ENCODE results near the gene KIFC1. TPM values are rescaled to one million over a fixed set of nuclear protein-coding genes. Genes with fewer than 3 reads are reported as not detected.

The KIFC1 gene
- total RNA-seq, 1 experiment from 2014 or later = 45.5 TPM

DNA sequence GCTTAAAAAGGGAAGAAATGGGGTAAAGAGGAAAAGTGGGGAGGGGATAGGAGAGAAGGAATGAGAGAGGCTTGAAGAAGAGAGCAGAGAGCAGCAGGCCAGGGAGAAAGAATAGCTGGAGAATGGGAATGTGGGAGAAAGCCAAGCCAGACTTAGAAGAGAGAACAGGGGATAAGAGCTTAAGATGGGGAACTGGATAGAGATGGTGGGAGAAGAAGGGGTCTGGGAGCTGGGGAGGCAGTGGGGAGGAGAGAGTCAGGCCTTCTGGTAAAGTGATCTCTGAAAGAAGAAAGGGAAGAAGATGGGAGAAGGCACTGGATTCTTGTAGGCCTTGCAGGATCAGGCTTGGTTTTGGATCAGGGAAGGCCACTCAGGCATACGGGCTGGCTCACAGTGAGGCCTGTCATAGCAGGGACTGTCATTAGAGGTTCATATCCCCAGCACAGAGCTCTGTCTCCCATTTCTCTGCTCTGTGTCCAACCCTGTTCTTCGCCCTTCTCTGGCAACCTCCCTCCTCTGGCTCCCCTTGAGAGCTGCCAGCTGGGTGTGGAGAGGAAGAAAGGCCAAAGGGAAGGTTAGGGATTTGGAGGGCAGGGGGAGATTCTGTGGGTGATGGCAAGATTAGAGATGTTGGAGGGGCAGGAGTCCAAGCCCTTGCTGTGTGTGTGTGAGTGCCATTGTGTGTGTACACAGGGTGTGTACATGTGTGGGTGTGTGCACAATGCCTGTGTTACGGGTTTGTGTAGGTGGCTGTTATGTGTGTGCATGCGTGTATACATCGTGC lies 37.5 kb downstream of the KIFC1 start:
- Histone ChIP-seq H3K27me3 (no peaks in the 10 kb centered on the region), H3K9me3 (no peaks in the 10 kb centered on the region), H3K4me3 (no peak overlapping the region), H3K36me3 (no peaks in the 10 kb centered on the region)
- no peak for DNase-seq

DNA sequence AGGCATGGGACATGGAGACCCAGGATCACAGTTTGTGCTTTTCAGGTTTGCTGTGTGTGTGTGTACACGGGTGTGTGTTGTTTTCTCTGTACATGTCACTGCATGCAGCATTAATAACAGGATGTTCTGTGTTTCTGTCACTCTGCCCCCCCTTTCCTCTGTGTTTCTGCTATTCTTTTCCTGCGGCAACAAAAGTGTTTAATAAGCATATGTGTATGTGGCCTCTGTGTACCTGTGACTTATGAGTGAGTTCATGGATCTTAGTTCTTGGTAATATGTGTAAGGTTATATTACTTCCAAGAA lies 38.1 kb downstream of the KIFC1 start:
- Histone ChIP-seq H3K4me3 (no peak overlapping the region), H3K27me3 (no peaks in the 10 kb centered on the region), H3K9me3 (no peaks in the 10 kb centered on the region), H3K36me3 (no peaks in the 10 kb centered on the region)
- no peak for DNase-seq

GRCh38 chr6:33430334-33430733 lies 38.7 kb downstream of the KIFC1 start:
- Histone ChIP-seq H3K4me3 (no peak overlapping the region), H3K36me3 (no peaks in the 10 kb centered on the region), H3K27me3 (no peaks in the 10 kb centered on the region), H3K9me3 (no peaks in the 10 kb centered on the region)
- DNase-seq = no peak

DNA sequence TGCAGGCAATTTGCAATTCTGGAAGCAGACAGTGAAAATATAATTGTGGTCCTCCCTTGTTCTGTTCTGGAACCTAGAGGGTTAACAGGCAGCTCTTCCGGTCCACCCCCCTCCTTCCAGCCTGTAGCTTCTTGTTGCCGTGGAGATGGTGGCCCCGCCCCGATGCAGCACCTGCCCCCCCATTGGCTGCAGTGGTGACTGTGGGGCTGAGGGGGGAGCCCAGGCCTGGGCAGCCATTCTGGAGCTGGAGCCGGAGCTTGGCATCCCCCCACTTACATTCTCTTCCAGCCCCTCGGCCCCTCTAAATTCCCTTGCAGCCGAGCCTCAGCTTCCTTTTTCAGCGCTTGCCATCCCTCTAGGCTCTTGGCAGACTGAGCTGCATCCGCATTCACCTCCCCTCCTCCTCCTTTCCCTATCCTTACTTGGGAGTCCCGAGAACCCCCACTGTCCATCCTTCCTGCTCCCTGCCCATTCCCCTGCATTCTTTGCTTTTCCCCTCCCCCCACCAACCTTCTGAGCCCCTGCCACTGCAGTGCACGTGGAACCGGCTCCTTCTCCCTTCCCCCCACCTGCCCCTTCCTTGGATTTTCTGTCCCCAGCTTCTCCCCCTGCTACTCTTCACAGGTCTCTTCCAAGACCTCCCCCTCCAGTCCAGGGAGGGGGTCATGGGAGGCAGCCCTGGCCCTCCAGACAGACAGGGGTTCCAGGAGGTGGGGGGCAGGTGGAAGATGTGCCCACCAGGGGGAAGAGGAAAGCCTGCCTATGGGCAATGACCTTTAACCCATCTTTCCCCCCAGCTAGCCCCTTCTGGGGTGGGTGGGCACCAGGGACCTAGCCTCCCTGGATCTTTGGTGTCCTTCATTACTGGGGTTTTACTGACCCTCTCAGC lies 39.6 kb downstream of the KIFC1 start:
- Histone ChIP-seq H3K27me3 (no peaks in the 10 kb centered on the region), H3K4me3 (no peak overlapping the region), H3K36me3 (no peaks in the 10 kb centered on the region), H3K9me3 (no peaks in the 10 kb centered on the region)
- no peak for DNase-seq

DNA sequence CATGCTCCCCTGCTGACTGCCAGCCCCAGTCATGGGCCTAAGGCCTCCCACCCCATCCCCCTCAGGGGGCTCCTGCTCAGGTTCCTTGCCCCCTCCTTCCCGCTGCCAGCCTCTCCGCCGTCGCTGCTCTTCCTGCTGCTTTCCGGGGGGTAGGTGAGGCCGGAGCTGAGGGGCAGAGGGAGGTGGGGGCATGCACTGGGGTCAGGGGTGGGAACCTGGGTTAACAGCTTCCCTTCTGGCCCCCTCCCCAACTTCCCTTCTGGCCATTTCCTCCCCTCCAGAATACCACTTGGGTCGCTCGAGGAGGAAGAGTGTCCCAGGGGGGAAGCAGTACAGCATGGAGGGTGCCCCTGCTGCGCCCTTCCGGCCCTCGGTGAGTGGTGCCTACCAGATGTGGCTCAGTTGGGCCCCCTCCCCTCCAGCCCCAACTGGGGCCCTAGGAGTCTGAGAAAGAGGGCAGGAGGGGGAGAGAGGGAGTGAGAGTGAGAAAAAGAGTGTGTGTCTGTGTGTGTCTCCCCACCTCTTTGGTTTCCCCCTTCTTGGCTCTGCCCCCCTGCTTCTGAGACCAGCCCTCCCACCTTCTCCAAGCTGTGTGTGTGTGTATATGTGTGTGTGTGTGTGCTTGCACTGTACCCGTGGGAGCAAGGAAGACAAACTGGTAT lies 40.4 kb downstream of the KIFC1 start:
- no peak for DNase-seq
- H3K9me3 ChIP-seq = no peaks in the 10 kb centered on the region
- H3K27me3 ChIP-seq = no peaks in the 10 kb centered on the region

GRCh38 chr6:33432546-33432945 lies 40.9 kb downstream of the KIFC1 start:
- DNase-seq = no peak
- Histone ChIP-seq H3K4me3 (no peak overlapping the region), H3K9me3 (no peaks in the 10 kb centered on the region)

More for the DNA sequence above, 40.4 kb downstream of the KIFC1 start:
- no peak overlapping the region for H3K4me3 ChIP-seq
- H3K36me3 ChIP-seq = no peaks in the 10 kb centered on the region

DNA sequence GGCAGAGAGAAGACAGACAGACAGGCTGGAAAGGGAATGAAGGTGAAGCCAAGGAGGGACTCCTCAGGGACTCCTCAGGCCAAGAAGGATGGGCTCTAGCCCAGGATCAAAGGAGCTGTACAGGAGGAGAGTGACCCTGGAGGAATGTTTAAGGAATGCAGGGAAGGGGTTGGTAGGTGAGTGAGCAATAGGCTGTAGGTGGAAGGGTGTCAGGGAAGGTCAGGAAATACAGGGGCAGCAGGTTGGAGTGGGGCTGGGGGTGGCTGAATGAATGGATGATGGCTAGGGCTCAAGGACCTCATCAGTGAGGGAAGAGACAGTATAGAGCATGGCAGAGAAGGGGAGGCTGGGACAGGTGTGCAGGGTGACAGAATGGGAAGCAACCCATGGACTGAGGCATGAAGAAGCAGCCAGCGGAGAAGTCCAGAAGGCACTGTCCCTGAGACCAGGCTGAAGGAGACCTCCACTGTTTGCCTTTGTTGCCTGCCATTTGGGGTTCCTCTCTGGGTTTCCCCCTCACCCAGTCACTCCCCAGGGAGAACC lies 41.4 kb downstream of the KIFC1 start:
- H3K36me3 ChIP-seq = no peaks in the 10 kb centered on the region
- no peak overlapping the region for H3K4me3 ChIP-seq
- no peaks in the 10 kb centered on the region for H3K27me3 ChIP-seq
- no peaks in the 10 kb centered on the region for H3K9me3 ChIP-seq
- no peak for DNase-seq

More at GRCh38 chr6:33432546-33432945, 40.9 kb downstream of the KIFC1 start:
- Histone ChIP-seq H3K27me3 (no peaks in the 10 kb centered on the region), H3K36me3 (no peaks in the 10 kb centered on the region)

- Histone ChIP-seq H3K9me3 (no peaks in the 10 kb centered on the region), H3K4me3 (no peak overlapping the region)
- DNase-seq = no peak
These were observed 42.0 kb downstream of the KIFC1 start for GRCh38 chr6:33433544-33434191.

GRCh38 chr6:33434961-33435360 lies 43.3 kb downstream of the KIFC1 start:
- Histone ChIP-seq H3K4me3 (no peak overlapping the region), H3K9me3 (no peaks in the 10 kb centered on the region), H3K36me3 (no peaks in the 10 kb centered on the region), H3K27me3 (no peaks in the 10 kb centered on the region)
- no peak for DNase-seq

More at GRCh38 chr6:33433544-33434191, 42.0 kb downstream of the KIFC1 start:
- no peaks in the 10 kb centered on the region for H3K36me3 ChIP-seq
- no peaks in the 10 kb centered on the region for H3K27me3 ChIP-seq

DNA sequence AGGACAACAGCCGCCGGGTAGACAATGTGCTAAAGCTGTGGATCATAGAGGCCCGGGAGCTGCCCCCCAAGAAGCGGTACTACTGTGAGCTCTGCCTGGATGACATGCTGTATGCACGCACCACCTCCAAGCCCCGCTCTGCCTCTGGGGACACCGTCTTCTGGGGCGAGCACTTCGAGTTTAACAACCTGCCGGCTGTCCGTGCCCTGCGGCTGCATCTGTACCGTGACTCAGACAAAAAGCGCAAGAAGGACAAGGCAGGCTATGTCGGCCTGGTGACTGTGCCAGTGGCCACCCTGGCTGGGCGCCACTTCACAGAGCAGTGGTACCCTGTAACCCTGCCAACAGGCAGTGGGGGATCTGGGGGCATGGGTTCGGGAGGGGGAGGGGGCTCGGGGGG lies 46.0 kb downstream of the KIFC1 start:
- H3K4me3 ChIP-seq = no peak overlapping the region
- no peaks in the 10 kb centered on the region for H3K9me3 ChIP-seq
- no peaks in the 10 kb centered on the region for H3K27me3 ChIP-seq
- H3K36me3 ChIP-seq = no peaks in the 10 kb centered on the region
- DNase-seq = no peak

DNA sequence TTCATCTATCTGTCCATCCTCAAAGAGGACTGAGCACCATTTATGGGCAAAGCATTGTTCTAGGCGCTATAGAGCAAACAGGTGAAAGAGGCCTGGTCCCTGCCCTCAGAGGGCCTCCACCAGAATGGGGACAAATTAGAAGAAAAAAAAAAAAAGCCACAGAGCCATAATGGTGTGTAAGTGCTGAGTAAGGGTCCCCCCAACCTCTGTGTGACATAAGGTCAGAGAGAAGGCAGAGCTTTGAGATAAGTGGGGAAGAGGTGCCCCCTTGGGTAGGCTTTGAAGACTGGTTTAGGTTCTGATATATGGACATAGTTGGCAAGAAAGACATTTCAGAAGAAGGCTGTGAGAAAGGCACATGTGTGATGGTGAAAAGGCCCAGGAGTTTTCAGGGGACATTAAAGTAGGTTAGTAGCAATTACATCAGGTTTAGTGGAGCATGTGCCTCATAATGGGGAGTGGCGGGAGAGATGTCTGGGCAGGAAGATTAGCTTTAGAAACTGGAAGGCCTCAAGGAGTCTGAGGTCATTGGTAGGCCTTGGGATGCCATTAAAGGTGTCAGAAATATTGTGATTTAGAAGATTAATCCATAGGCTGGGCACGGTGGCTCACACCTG lies 47.5 kb downstream of the KIFC1 start:
- Histone ChIP-seq H3K36me3 (no peaks in the 10 kb centered on the region), H3K4me3 (no peak overlapping the region), H3K27me3 (no peaks in the 10 kb centered on the region), H3K9me3 (no peaks in the 10 kb centered on the region)
- no peak for DNase-seq

- Histone ChIP-seq H3K36me3 (no peaks in the 10 kb centered on the region), H3K27me3 (no peaks in the 10 kb centered on the region), H3K4me3 (no peak overlapping the region), H3K9me3 (no peaks in the 10 kb centered on the region)
- DNase-seq = no peak
These were observed 48.5 kb downstream of the KIFC1 start for GRCh38 chr6:33439956-33440648.

- Histone ChIP-seq H3K27me3 (no peaks in the 10 kb centered on the region), H3K4me3 (no peak overlapping the region), H3K9me3 (no peaks in the 10 kb centered on the region), H3K36me3 (no peaks in the 10 kb centered on the region)
- no peak for DNase-seq
These were observed 49.2 kb downstream of the KIFC1 start for GRCh38 chr6:33440649-33441309.

DNA sequence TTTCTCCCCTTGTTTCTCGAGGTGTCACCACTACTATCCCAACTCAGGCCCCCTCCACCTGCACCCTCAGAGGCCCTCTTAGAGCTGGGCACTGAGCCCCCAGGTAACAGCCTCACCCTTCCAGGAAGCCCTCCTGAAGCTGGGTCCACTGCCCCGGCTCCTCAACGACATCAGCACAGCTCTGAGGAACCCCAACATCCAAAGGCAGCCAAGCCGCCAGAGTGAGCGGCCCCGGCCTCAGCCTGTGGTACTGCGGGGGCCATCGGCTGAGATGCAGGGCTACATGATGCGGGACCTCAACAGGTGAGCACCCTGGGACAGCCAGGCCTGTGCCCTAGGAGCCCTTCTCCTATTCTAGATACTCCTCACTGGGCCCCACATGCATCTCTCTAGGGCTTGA lies 49.8 kb downstream of the KIFC1 start:
- Histone ChIP-seq H3K4me3 (no peak overlapping the region), H3K9me3 (no peaks in the 10 kb centered on the region), H3K27me3 (no peaks in the 10 kb centered on the region), H3K36me3 (no peaks in the 10 kb centered on the region)
- DNase-seq = no peak

DNA sequence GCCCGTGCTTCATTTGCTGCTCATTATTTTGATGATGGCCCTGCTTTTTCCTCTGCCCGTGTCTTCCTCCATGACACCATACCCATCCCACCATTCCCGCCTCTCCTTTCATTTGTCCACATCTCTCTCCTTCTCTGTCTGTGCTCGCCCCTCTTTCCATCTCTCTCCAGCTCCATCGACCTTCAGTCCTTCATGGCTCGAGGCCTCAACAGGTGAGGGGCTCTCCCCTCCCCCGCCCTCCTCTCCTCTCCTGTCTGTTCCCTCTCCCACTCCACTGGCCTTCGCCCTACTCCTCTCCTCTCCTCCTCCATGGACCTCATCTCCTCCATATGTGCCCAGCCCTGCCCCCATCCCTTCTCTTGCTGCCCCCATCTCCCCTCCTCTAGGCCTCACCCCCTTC lies 50.7 kb downstream of the KIFC1 start:
- no peaks in the 10 kb centered on the region for H3K36me3 ChIP-seq
- no peak for DNase-seq
- no peak overlapping the region for H3K4me3 ChIP-seq

More for the DNA sequence above, 50.7 kb downstream of the KIFC1 start:
- Histone ChIP-seq H3K27me3 (no peaks in the 10 kb centered on the region), H3K9me3 (no peaks in the 10 kb centered on the region)

All from MG63 (cell line).